K562 (cell line): ENCODE results near the gene WNK1. TPM values are rescaled to one million over a fixed set of nuclear protein-coding genes. Genes with fewer than 3 reads are reported as not detected.

Experiments
- ATAC-seq: fragments of 200-7000 bp; cut with Tn5 transposase; 3 replicates; pipeline ENCODE4 v1.9.1; 2020; ENCODE audit warnings: moderate library complexity
- BruUV-seq: library from RNA; stranded (reverse); fragments of 400-500 nt; replicated peaks from 2 replicates; lab custom pipeline; 2021; lab: Mats Ljungman, UMichigan
- CTCF ChIA-PET: fragments of 300-600 bp; formaldehyde crosslinking; extraction: SDS; loops from one replicate; lab custom pipeline; 2021; ENCODE audit warnings: low intra/inter-chr PET ratio; lab: Yijun Ruan, JAX
- POLR2A ChIA-PET: fragments of 300-600, 350-650 bp; sonication (Branson Sonifier 250); formaldehyde crosslinking; extraction: SDS; loops from one replicate; lab custom pipeline; 2021; ENCODE audit warnings: antibody characterized with exemption, inconsistent platforms; lab: Yijun Ruan, JAX
- DNase-seq, 4 experiments: peaks; one replicate each; pipeline versions ENCODE4 v3.0.0 to v3.0.0-alpha.2; 2011 to 2018; ENCODE audit warnings: low spot score in 3 of 4, mixed read lengths in 3 of 4; ENCODE audit errors: extremely low read depth in 1 of 4
- FAIRE-seq: peaks from 2 replicates; lab custom pipeline; 2011; peaks lifted over from hg19 to GRCh38; lab: Jason Lieb, UNC
- H2AFZ ChIP-seq: 2 replicates; pipeline ENCODE4 v1.6.0; 2011; ENCODE audit warnings: low read depth, low read length, control low read depth, inconsistent platforms
- H3K27ac ChIP-seq: fragments of 200-600 bp; 3 replicates; pipeline ENCODE4 v1.8.0; 2011; ENCODE audit warnings: low read depth, mild to moderate bottlenecking, control low read depth, inconsistent platforms, low read length, moderate library complexity, mixed read lengths; ENCODE audit errors: extremely low read depth
- H3K27me3 ChIP-seq, 2 experiments: fragments of 300-600 bp in 1 of 2; 2 replicates in 1 of 2; 3 replicates in 1 of 2; pipeline versions ENCODE4 v1.6.0 to v1.8.0; 2011; ENCODE audit warnings: inconsistent platforms in 2 of 2, low read length in 2 of 2, mild to moderate bottlenecking in 1 of 2, mixed read lengths in 1 of 2, moderate library complexity in 1 of 2; ENCODE audit not compliant: control insufficient read depth in 2 of 2, insufficient read depth in 2 of 2
- H3K36me3 ChIP-seq: fragments of 300-600 bp; 3 replicates; pipeline ENCODE4 v1.8.0; 2011; ENCODE audit warnings: mild to moderate bottlenecking, low read length, inconsistent platforms; ENCODE audit not compliant: control insufficient read depth, insufficient read depth
- H3K4me1 ChIP-seq, 2 experiments: fragments of 200-600 bp in 1 of 2; replicated peaks in 1 of 2; 2 replicates in 1 of 2; 3 replicates in 1 of 2; pipeline versions ENCODE4 v1.5.1 to v1.8.0; 2011; ENCODE audit warnings: inconsistent platforms in 2 of 2, low read length in 2 of 2, mild to moderate bottlenecking in 1 of 2, mixed read lengths in 1 of 2, moderate library complexity in 1 of 2; ENCODE audit not compliant: control insufficient read depth in 2 of 2, insufficient read depth in 2 of 2
- H3K4me2 ChIP-seq: 2 replicates; pipeline ENCODE4 v1.6.1; 2011; ENCODE audit warnings: low read length, control low read depth, inconsistent platforms, mixed read lengths; ENCODE audit not compliant: insufficient read depth
- H3K4me3 ChIP-seq: fragments of 200-600 bp; sonication (generic), shearing (Covaris generic); 2 replicates; pipeline ENCODE4 v1.5.1; 2016; ENCODE audit warnings: control low read depth, inconsistent platforms
- H3K79me2 ChIP-seq: fragments of 200-600 bp; 3 replicates; pipeline ENCODE4 v1.8.0; 2011; ENCODE audit warnings: low read length, inconsistent platforms; ENCODE audit not compliant: control insufficient read depth, insufficient read depth
- H3K9ac ChIP-seq, 2 experiments: 2 replicates each; pipeline versions ENCODE4 v1.6.0 to v1.6.1; 2011; ENCODE audit warnings: low read depth in 2 of 2, low read length in 2 of 2, control low read depth in 1 of 2, inconsistent platforms in 1 of 2, mild to moderate bottlenecking in 1 of 2, mixed read lengths in 1 of 2; ENCODE audit not compliant: insufficient read depth in 1 of 2
- H3K9me1 ChIP-seq: one replicate; pipeline ENCODE4 v1.6.0; 2011; ENCODE audit warnings: inconsistent platforms, mild to moderate bottlenecking, low read length, moderate library complexity; ENCODE audit not compliant: control insufficient read depth, insufficient read depth
- H3K9me3 ChIP-seq: replicated peaks from 2 replicates; pipeline ENCODE4 v1.5.1; 2011; ENCODE audit warnings: low read depth, low read length, inconsistent platforms; ENCODE audit not compliant: control insufficient read depth, insufficient read depth
- H4K20me1 ChIP-seq: replicated peaks from 2 replicates; pipeline ENCODE4 v1.6.1; 2011; ENCODE audit warnings: low read length, inconsistent platforms, mixed read lengths; ENCODE audit not compliant: control insufficient read depth, insufficient read depth
- C11orf30 ChIP-seq: fragments of 450-650 bp; IDR thresholded peaks from 2 replicates; pipeline ENCODE4 v1.6.1; 2016; ENCODE audit warnings: low read depth, mild to moderate bottlenecking
- CHCHD3 ChIP-seq: fragments of 250-450 bp; sonication (Bioruptor Pico); IDR thresholded peaks from 2 replicates; pipeline ENCODE4 v2.1.2; 2022; ENCODE audit warnings: mild to moderate bottlenecking
- ERF ChIP-seq: fragments of 450-650 bp; formaldehyde crosslinking; IDR thresholded peaks from 2 replicates; pipeline ENCODE4 v1.4.0; 2020; ENCODE audit warnings: mild to moderate bottlenecking, mixed read lengths
- ETV6 ChIP-seq, 3 experiments: fragments of 150-350 bp in 1 of 3; sonication (generic) in 1 of 3; formaldehyde crosslinking in 1 of 3; IDR thresholded peaks; 2 replicates each; pipeline versions ENCODE4 v1.6.1 to v1.8.0; 2014 to 2022; ENCODE audit warnings: borderline replicate concordance in 2 of 3, low read depth in 2 of 3, antibody characterized with exemption in 1 of 3, low read length in 1 of 3, mild to moderate bottlenecking in 1 of 3, missing genetic modification reagents in 1 of 3
- FOXJ3 ChIP-seq: sonication (generic); formaldehyde crosslinking; IDR thresholded peaks from 2 replicates; pipeline ENCODE4 v1.4.0; 2020; ENCODE audit warnings: mild to moderate bottlenecking, missing genetic modification reagents
- HEY1 ChIP-seq: fragments of 250-450 bp; sonication (Bioruptor Pico); IDR thresholded peaks from 2 replicates; pipeline ENCODE4 v1.5.0; 2020; ENCODE audit warnings: mild to moderate bottlenecking, moderate library complexity, borderline replicate concordance
- HNRNPK ChIP-seq: fragments of 200-400 bp; formaldehyde crosslinking; IDR thresholded peaks from one replicate; pipeline ENCODE4 v1.6.1; 2018; ENCODE audit warnings: mild to moderate bottlenecking, low read depth, low read length; ENCODE audit not compliant: poor library complexity, severe bottlenecking
- KAT2B ChIP-seq: IDR thresholded peaks from one replicate; pipeline ENCODE4 v1.6.1; 2012; ENCODE audit warnings: low read depth, mild to moderate bottlenecking, control low read depth, inconsistent platforms, low read length, moderate library complexity
- KLF13 ChIP-seq: fragments of 450-650 bp; IDR thresholded peaks from 2 replicates; pipeline ENCODE4 v1.6.1; 2016; ENCODE audit warnings: missing genetic modification characterization, low read depth, mild to moderate bottlenecking, missing compliant biosample characterization, moderate library complexity, borderline replicate concordance
- POLR2AphosphoS2 ChIP-seq: IDR thresholded peaks from 2 replicates; pipeline ENCODE4 v1.6.1; 2012; ENCODE audit warnings: low read length, improper control_type of control experiment
- RFX5 ChIP-seq: IDR thresholded peaks from 2 replicates; pipeline ENCODE4 v1.6.1; 2011; ENCODE audit warnings: low read depth, mild to moderate bottlenecking, improper control_type of control experiment, low read length
- SP1 ChIP-seq: sonication (generic); formaldehyde crosslinking; IDR thresholded peaks from 2 replicates; pipeline ENCODE4 v1.8.1; 2022; ENCODE audit warnings: mild to moderate bottlenecking, missing genetic modification reagents
- WGBS: fragments of 100-300 bp; shearing (Covaris generic); methylation state at CpG from one replicate; pipeline ENCODE4 v1.1.6; 2016; ENCODE audit warnings: low coverage, mixed read lengths; ENCODE audit not compliant: insufficient coverage; ENCODE audit errors: missing lambda C conversion rate; 5-methylcytosine and 5-hydroxymethylcytosine counted together
- in situ Hi-C: fragments of 300-500 bp; cut with MboI; formaldehyde crosslinking; loops from 4 replicates; pipeline ENCODE4 v1.15.0; 2018; ENCODE audit warnings: inconsistent platforms, mixed read lengths
- intact Hi-C: fragments of 100-400 bp; cut with micrococcal nuclease; formaldehyde crosslinking; loops from 2 replicates; pipeline ENCODE4 v1.14.2; 2022
- polyA plus RNA-seq, 8 experiments: library from polyadenylated mRNA; depleted of rRNA in 4 of 8; stranded (reverse) in 5 of 8; unstranded in 3 of 8; fragments of >200 nt; fragmentation: Nextera tagmentation in 2 of 8; fragmentation: Illumina TruSeq in 1 of 8; extraction: Ambion mirVana in 2 of 8; extraction: Trizol in 1 of 8; gene quantifications; 2 replicates each; pipeline versions ENCODE4 v1.2.1 to v1.2.3, GENCODE V29; 2011 to 2014; ENCODE audit warnings: inconsistent platforms in 1 of 8, missing spikeins in 1 of 8
- total RNA-seq, 7 experiments: library from RNA; depleted of rRNA in 6 of 7; stranded (reverse); fragments of >200 nt in 6 of 7; fragmentation: Illumina TruSeq in 2 of 7; extraction: Trizol in 2 of 7; gene quantifications; 2 replicates each; pipeline versions ENCODE4 v1.2.1 to v1.2.3, GENCODE V29; 2011 to 2021; ENCODE audit warnings: low replicate concordance in 1 of 7

WNK1 gene
- total and polyA plus RNA-seq, 9 of the 15 experiments (the other 6 are each of a cell fraction or from before 2014, with no cell fraction given), result 4.3 to 73.9 (median 31.0) TPM

GRCh38 chr12:820336-820735 is 68.0 kb downstream of the WNK1 start:
- Histone ChIP-seq H4K20me1 (no peaks in the 10 kb centered on the region), H2AFZ (no peak overlapping the region), H3K27ac (no peak overlapping the region), H3K9ac (no peak overlapping the region)
- no peak for DNase-seq
- TF ChIP-seq POLR2AphosphoS2 (no peak), RFX5 (no peak), KLF13 (tag) (no peak), HEY1 (no peak), FOXJ3 (CRISPR knock-in tag) (no peak), ETV6 (IDR thresholded peaks at IDR 0.05; ENCODE audit: borderline replicate concordance in 1 of 2, low read depth in 2 of 2, low read length in 1 of 2) (no peak), ETV6 (CRISPR knock-in tag; IDR thresholded peaks at IDR 0.05; ENCODE audit: borderline replicate concordance) (no peak), KAT2B (no peak), C11orf30 (no peak), ERF (no peak), SP1 (CRISPR knock-in tag) (no peak), HNRNPK (no peak), CHCHD3 (CRISPR knock-in tag) (no peak)
- TF ChIP-seq, all 486 proteins: peak for 0
- BruUV-seq, result no TSS peak
- Histone ChIP-seq H3K9me1 (no peaks in the 10 kb centered on the region), H3K4me1 (no peaks in the 10 kb centered on the region; a peak in 2 of 5 replicates), H3K4me3 (no peak overlapping the region), H3K27me3 (no peaks in the 10 kb centered on the region), H3K9me3 (no peaks in the 10 kb centered on the region), H3K79me2 (peaks cover 92% of the 10 kb centered on the region), H3K4me2 (no peak overlapping the region), H3K36me3 (peaks cover 24% of the 10 kb centered on the region; the same call in 1 of the 3 replicates)
- intact Hi-C loops (no loop called here), in situ Hi-C loops (no loop called here)
- ChIA-PET POLR2A (interaction anchor here (1.0 kb wide), 1 partner anchor 28 kb away, joined by 3 read pairs; no protein-coding TSS in a partner anchor), CTCF (no interaction called here)
- ATAC-seq (no peak), FAIRE-seq (no peak)
- WGBS, result 83% methylated on average over 1 of the region's 1 CpG
